Esophagus squamous epithelium (tissue), 5 donors: ENCODE measurements around the gene SETD5. TPM values are rescaled to one million over a fixed set of nuclear protein-coding genes. Genes with fewer than 3 reads are reported as not detected.

Experiments used
- DNase-seq: peaks from one replicate; lab custom pipeline; 2025; lab: John Stamatoyannopoulos, UW
- H3K27ac ChIP-seq, 4 donors: fragments of 200-600 bp; sonication (generic); one replicate each; pipeline ENCODE4 v1.5.1; 2016 to 2019; ENCODE audit warnings: mild to moderate bottlenecking in 1 of 4
- H3K27me3 ChIP-seq, 4 donors: fragments of 200-600 bp; sonication (generic); 1 replicate in 3 of 4; 2 replicates in 1 of 4; pipeline versions ENCODE4 v1.5.1 to v1.6.0; 2017 to 2021; ENCODE audit warnings: antibody characterized with exemption in 1 of 4
- H3K36me3 ChIP-seq, 3 donors: fragments of 200-600 bp; sonication (generic); one replicate each; pipeline ENCODE4 v1.5.1; 2016 to 2019
- H3K4me1 ChIP-seq, 3 donors: fragments of 200-600 bp; sonication (generic); one replicate each; pipeline ENCODE4 v1.5.1; 2017 to 2019
- H3K4me3 ChIP-seq, 4 donors: fragments of 200-600 bp; sonication (generic); 1 replicate in 3 of 4; 2 replicates in 1 of 4; pipeline ENCODE4 v1.5.1; 2016 to 2019; ENCODE audit warnings: mild to moderate bottlenecking in 2 of 4, moderate library complexity in 1 of 4
- H3K9me3 ChIP-seq, 3 donors: fragments of 200-600 bp; sonication (generic); one replicate each; pipeline ENCODE4 v1.5.1; 2016 to 2019
- CTCF ChIP-seq, 6 experiments: fragments of 450-650 bp in 4 of 6; fragments of 200-600 bp in 2 of 6; sonication (generic) in 2 of 6; IDR thresholded peaks; one replicate each; pipeline ENCODE4 v1.5.1; 2016 to 2019; ENCODE audit warnings: antibody characterized with exemption in 6 of 6, mild to moderate bottlenecking in 4 of 6, moderate library complexity in 4 of 6
- POLR2A ChIP-seq, 4 donors: fragments of 450-650 bp; IDR thresholded peaks; one replicate each; pipeline ENCODE4 v1.6.1; 2017; ENCODE audit warnings: antibody characterized with exemption in 4 of 4, mild to moderate bottlenecking in 4 of 4, moderate library complexity in 3 of 4
- WGBS, 2 donors: methylation state at CpG; one replicate each; pipeline ENCODE4 v1.1.5; 2018; 5-methylcytosine and 5-hydroxymethylcytosine counted together
- intact Hi-C: fragments of 100-400 bp; cut with DNase I; formaldehyde crosslinking; loops from one replicate; pipeline ENCODE4 v1.15.0; 2022
- total RNA-seq, 4 donors: library from RNA; depleted of rRNA; stranded (reverse); fragments of >200 nt; gene quantifications; one replicate each; pipeline ENCODE4 v1.1.0, GENCODE V29; 2016
- donor health status: DM: yes; HTN: yes; CAD: no.

SETD5 gene
- total RNA-seq, 4 donors from 2014 or later: 41.8 to 89.3 (median 54.4) TPM

GRCh38 chr3:9385187-9386077, 12.0 kb upstream of the SETD5 start:
- TF ChIP-seq POLR2A (IDR thresholded peaks at IDR 0.05) (no peak), CTCF (IDR thresholded peaks at IDR 0.05) (no peak)
- intact Hi-C loops: no loop called here
- H3K9me3 ChIP-seq: no peaks in the 10 kb centered on the region
- 55 to 69% methylated on average over 2 of the region's 2 CpGs for WGBS, 2 donors
- H3K27ac ChIP-seq: no peak overlapping the region
- H3K4me3 ChIP-seq: no peak overlapping the region
- H3K36me3 ChIP-seq: peaks cover 10 to 93% (median 41%) of the 10 kb centered on the region in 3 donors
- H3K27me3 ChIP-seq: no peaks in the 10 kb centered on the region
- H3K4me1 ChIP-seq: peaks cover 0 to 40% (median 20%) of the 10 kb centered on the region in 3 donors
- no peak for DNase-seq

GRCh38 chr3:9386078-9386459, 11.3 kb upstream of the SETD5 start:
- DNase-seq: no peak
- no peaks in the 10 kb centered on the region for H3K27me3 ChIP-seq
- peaks cover 0 to 40% (median 20%) of the 10 kb centered on the region in 3 donors for H3K4me1 ChIP-seq
- WGBS, 2 donors: 57 to 64% methylated on average over 3 of the region's 3 CpGs
- H3K27ac ChIP-seq: no peak overlapping the region
- no peak overlapping the region for H3K4me3 ChIP-seq
- no peak for TF ChIP-seq CTCF (IDR thresholded peaks at IDR 0.05)
- no peak for TF ChIP-seq POLR2A (IDR thresholded peaks at IDR 0.05)
- H3K36me3 ChIP-seq: peaks cover 10 to 93% (median 47%) of the 10 kb centered on the region in 3 donors
- intact Hi-C loops: no loop called here
- H3K9me3 ChIP-seq: no peaks in the 10 kb centered on the region

GRCh38 chr3:9386501-9387321, 10.7 kb upstream of the SETD5 start:
- no peak for DNase-seq
- intact Hi-C loops: no loop called here
- H3K9me3 ChIP-seq: no peaks in the 10 kb centered on the region
- H3K4me3 ChIP-seq: no peak overlapping the region
- H3K36me3 ChIP-seq: peaks cover 10 to 96% (median 49%) of the 10 kb centered on the region in 3 donors
- H3K27me3 ChIP-seq: no peaks in the 10 kb centered on the region
- no peak for TF ChIP-seq POLR2A (IDR thresholded peaks at IDR 0.05)
- TF ChIP-seq CTCF (IDR thresholded peaks at IDR 0.05): no peak
- H3K27ac ChIP-seq: peak overlapping the region in 1 of 4 donors; percentile 21
- H3K4me1 ChIP-seq: peaks cover 0 to 47% (median 25%) of the 10 kb centered on the region in 3 donors
- 29 to 63% methylated on average over 1 of the region's 1 CpG for WGBS, 2 donors

- H3K4me1 ChIP-seq: peaks cover 0 to 52% (median 29%) of the 10 kb centered on the region in 3 donors
- no peaks in the 10 kb centered on the region for H3K27me3 ChIP-seq
- no peak for DNase-seq
- H3K9me3 ChIP-seq: no peaks in the 10 kb centered on the region
- H3K27ac ChIP-seq: peak overlapping the region in 1 of 4 donors; percentile 30
- H3K4me3 ChIP-seq: no peak overlapping the region
- intact Hi-C loops: no loop called here
- peaks cover 10 to 94% (median 49%) of the 10 kb centered on the region in 3 donors for H3K36me3 ChIP-seq
- WGBS, 2 donors: 35 to 39% methylated on average over 2 of the region's 2 CpGs
- no peak for TF ChIP-seq POLR2A (IDR thresholded peaks at IDR 0.05)
- no peak for TF ChIP-seq CTCF (IDR thresholded peaks at IDR 0.05)
Observed at GRCh38 chr3:9387322-9387655, 10.1 kb upstream of the SETD5 start.
